GM19463 (cell line): ENCODE results near the gene AQR.
"Not testable (repeated sequence)": the region's sequence is repeated elsewhere in the genome, so short reads cannot be mapped to it uniquely, and the experiment has no call there.

Experiments used
- ATAC-seq: cut with Tn5 transposase; IDR thresholded peaks from one replicate; pipeline ENCODE4 v1.9.1; 2021; ENCODE audit warnings: mild to moderate bottlenecking, moderate library complexity; ENCODE audit not compliant: unreplicated experiment

AQR gene

GRCh38 chr15:34964277-34964676 lies 5.3 kb downstream of the AQR start:
- no peak for ATAC-seq

DNA sequence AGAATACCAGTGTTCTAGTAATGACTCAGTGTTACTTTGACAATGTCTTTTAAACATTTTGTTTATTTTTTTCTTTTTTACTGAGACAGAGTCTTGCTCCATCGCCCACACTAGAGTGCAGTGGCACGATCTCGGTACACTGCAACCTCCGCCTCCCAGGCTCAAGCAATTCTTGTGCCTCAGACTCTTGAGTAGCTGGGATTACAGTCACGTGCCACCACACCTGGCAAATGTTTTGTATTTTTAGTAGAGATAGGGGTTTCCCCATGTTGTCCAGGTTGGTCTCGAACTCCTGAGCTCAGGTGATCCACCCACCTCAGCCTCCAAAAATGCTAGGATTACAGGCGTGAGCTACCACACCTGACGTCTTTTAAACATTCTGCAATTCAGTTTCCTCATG lies 15.7 kb downstream of the AQR start:
- no peak for ATAC-seq

DNA sequence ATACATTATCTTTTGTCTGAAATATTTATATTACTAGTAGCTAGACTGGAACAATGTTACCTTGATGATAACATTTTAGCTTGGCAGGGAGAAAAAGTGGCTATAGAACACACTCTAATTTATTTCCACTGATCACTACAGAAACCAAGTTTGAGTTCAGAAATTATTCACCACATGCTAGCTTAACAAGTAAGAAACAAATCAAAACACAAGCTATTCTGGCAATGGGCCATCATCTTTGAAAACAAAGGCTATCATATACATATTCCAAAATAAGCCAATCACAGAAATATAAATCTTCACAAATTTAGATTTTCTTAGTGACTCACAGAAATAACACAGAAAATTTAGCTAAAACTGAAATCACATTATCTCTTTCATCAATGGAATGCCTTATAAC lies 17.1 kb downstream of the AQR start:
- ATAC-seq: no peak

DNA sequence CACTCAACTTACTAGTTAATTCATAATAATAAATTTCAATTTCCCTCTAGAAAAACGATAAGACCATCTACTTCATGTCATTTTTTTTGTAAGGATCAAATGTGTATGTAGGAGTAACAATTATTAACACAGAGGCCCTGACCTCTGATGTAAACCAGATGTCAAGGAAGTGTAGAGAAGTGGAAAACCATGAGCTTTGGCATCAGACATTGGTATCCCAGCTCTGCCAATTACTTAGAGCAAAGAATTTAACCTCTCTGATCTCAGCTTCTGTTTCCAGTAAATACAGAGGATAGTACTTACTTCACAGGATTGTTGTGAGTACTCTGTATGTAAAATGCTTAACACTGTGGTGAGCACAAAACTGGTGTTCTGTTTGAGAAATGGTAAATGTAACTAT lies 17.5 kb downstream of the AQR start:
- ATAC-seq: no peak

- ATAC-seq: no peak
Observed at GRCh38 chr15:34944936-34945335, 24.6 kb downstream of the AQR start.

- ATAC-seq: no peak
Observed at GRCh38 chr15:34943711-34944110, 25.8 kb downstream of the AQR start.

DNA sequence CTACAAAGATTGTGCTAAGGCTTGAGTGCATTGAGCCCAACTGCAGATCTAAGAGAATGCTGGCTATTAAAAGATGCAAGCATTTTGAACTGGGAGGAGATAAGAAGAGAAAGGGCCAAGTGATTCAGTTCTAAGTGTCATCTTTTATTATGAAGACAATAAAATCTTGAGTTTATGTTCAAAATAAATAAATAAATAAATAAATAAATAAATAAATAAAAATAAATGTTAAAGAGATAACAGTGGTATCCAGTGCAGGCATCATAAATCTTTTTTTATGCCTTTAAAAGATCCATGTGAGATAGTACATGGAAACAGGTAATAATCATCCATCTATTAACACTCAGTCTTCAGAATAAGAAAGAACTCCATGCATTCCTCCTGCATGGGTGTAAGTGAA lies 26.3 kb downstream of the AQR start:
- ATAC-seq: not testable (repeated sequence)

DNA sequence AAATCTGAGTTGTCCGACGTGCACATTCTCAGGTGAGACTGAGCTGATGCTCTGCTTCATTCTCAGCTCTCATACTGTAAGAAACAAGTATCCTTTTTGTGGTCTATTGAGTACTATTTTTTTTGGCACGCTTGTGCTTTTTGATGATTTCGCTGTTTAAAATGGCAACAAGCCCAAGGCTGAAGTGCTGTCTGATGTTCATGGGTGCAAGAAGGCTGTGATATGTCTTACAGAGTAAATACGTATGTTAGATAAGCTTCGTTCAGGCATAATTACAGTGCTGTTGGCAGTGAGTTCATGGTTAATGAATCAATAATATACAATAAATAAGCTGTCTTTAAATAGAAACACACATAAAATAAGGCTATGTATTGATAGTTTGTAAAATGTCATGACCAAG lies 27.2 kb downstream of the AQR start:
- no peak for ATAC-seq

DNA sequence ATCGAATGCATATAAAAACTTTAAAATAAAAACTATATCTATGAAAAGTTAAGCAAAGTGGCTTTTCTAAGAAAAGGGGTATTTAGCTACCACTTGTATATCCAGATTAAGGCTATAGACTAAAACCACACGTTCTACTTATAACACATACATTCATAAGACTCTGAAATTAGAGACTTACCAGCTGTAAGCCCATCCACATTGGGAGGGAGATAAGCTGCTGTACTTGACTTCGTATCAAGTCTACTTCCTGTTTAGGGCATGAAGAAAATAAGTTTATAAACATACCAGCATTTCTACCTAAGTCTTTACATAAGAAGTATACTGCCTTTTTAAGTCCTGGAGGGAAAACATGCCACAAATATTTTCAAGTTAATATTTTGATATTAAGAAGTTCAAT lies 27.7 kb downstream of the AQR start:
- no peak for ATAC-seq

DNA sequence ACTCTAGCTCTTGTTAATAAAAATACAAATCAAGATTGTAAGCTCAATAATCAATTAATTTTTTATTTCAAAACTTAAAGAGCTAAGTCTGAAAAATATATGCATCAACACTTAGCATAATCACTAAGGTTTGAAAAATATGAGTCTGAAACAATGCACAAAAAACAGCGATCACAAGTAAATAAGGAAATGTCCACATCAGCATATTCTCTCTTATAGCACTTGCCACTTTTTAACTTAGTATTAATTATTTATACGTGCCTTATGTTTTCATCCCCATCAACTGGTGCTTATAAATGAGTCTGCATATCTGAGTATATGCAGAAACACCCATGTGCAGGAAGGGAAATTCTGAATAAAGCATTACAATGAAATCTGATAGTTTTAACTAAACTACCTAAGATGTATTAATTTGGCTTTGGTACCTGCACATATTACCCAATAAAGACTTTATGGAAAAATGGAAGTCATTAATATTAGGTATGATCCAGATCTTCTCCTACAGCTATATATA lies 28.3 kb downstream of the AQR start:
- no peak for ATAC-seq

DNA sequence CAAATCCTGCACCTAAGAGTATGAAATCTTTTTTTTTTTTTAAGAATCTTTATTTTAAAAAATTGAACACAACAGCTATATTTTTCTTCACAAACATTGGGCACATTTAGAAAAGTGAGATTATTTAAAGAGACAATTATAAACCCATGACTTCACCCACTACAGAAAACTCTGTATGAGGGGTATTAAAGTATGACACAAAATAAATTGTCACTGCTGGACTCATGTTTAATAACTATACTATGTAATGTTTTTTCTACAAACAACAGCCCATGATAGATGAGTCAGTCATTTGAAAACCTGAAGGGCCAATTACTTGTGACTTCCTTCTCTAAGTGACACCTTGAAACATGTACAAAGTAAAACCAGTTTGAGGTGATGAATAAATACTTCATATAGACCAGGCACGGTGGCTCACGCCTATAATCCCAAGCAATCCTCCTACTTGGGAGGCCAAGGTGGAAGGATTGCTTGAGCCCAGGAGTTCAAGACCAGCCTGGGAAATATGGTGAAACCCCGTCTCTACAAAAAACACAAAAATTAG lies 36.0 kb downstream of the AQR start:
- no peak for ATAC-seq

- not testable (repeated sequence) for ATAC-seq
Observed at GRCh38 chr15:34928349-34928748, 41.2 kb downstream of the AQR start.

- no peak for ATAC-seq
Observed at GRCh38 chr15:34927726-34928125, 41.8 kb downstream of the AQR start.

- ATAC-seq: no peak
Observed at GRCh38 chr15:34914317-34914716, 55.2 kb downstream of the AQR start.

GRCh38 chr15:34905047-34905446 lies 64.5 kb downstream of the AQR start:
- ATAC-seq: no peak

DNA sequence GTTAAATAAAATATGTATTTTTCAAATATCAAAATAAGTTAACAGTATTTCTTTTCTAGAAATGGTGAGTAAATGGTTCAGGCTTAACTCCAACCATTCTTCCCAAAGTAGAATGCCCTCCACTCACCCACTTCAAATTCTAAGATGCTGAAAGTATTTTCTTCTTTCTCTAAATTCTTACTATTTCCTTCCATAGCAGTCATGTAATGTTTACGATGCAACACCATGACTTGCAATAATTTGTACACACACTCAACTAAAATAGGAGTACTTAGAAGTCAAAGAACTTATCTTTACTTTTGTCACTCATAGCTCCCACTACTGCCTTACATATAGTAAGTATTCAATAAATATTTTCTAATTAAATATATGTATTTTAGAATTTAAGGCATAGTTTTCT lies 65.0 kb downstream of the AQR start:
- ATAC-seq: no peak

DNA sequence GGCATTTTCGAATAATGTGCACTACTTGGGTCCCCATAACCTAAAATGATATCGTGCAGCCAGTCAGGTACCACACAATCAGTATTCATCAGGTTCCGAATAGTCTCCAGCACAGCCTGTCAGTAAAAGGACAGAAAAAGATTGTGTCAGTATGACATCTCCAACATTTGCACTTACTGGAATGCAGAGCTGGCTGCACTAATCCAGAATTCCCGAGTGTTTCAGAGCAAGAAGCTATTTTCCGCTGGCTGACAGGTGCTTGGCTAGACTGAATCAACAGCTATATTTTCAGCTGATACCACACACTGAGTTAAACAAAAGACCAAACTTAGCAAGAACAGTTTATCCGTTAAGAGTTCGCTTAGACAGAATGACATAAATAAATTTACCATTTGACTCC lies 68.8 kb downstream of the AQR start:
- ATAC-seq: no peak

- ATAC-seq: no peak
Observed at GRCh38 chr15:34896183-34896582, 73.4 kb downstream of the AQR start.

DNA sequence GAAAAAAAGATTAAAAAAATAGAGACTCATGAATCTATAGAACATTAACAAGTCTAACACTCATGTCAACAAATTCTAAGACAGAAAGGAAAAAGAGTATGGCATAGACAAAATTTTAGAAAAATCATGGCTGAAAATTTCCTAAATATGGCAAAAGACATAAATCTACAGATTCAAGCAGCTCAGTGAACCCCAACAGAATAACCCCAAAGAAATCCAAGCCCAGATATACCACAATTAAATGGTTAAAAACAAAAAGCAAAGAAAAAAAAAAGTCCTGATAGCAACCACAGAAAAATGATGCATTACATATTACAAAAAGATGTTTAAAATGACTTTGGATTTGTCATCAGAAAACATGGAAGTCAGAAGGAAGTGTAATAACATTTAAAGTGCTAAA lies 75.6 kb downstream of the AQR start:
- no peak for ATAC-seq

GRCh38 chr15:34892963-34893591 lies 76.5 kb downstream of the AQR start:
- no peak for ATAC-seq

DNA sequence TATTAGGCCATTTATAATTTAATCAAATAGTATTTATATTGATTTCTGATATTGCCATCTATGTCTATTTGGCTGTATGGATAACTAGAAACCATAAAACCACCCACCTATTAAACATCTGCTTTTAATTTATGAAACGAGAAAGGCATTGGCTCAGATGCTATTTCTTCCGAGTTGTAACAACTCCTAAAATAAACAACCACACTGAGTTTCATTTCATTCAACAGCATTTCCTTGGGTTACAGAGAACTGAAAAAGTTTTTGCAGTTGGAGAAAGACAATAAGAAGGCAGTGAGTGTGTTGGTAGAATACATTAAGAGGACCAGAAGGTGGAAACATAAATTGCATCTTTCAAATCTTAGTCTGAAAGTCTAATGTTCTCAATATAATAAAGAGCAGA lies 79.1 kb downstream of the AQR start:
- no peak for ATAC-seq

GRCh38 chr15:34889476-34889875 lies 80.1 kb downstream of the AQR start:
- ATAC-seq: no peak

- no peak for ATAC-seq
Observed at GRCh38 chr15:34886134-34886533, 83.4 kb downstream of the AQR start.
